Upper lobe of right lung (tissue), 1 donor: ENCODE results near the gene KCNC2. TPM values are rescaled to one million over a fixed set of nuclear protein-coding genes. Genes with fewer than 3 reads are reported as not detected.

Experiments
- ATAC-seq: fragments of 200-7000 bp; cut with Tn5 transposase; one replicate; pipeline ENCODE4 v1.9.1; 2020; ENCODE audit warnings: mild to moderate bottlenecking, moderate library complexity
- DNase-seq: peaks from one replicate; pipeline ENCODE4 v3.0.0-alpha.2; 2020
- H3K27ac ChIP-seq: fragments of 200-600 bp; one replicate; pipeline ENCODE4 v1.8.0; 2022
- H3K27me3 ChIP-seq: fragments of 200-600 bp; one replicate; pipeline ENCODE4 v1.8.0; 2022; ENCODE audit warnings: mild to moderate bottlenecking
- H3K36me3 ChIP-seq: fragments of 200-600 bp; one replicate; pipeline ENCODE4 v1.8.0; 2022
- H3K4me1 ChIP-seq: fragments of 200-600 bp; one replicate; pipeline ENCODE4 v1.8.0; 2022
- H3K4me3 ChIP-seq: fragments of 200-600 bp; one replicate; pipeline ENCODE4 v1.8.0; 2022; ENCODE audit warnings: mild to moderate bottlenecking
- H3K9me3 ChIP-seq: fragments of 200-600 bp; one replicate; pipeline ENCODE4 v1.8.0; 2022
- intact Hi-C: fragments of 100-400 bp; cut with DNase I; formaldehyde crosslinking; loops from one replicate; pipeline ENCODE4 v1.11.0; 2022
- total RNA-seq: library from RNA; stranded (reverse); fragmentation: NEBNext Ultra II Directional; extraction: Animal tissue kit (Norgen Biotek cat#: 25700); gene quantifications from one replicate; pipeline ENCODE4 v1.2.1, GENCODE V29; 2021
- TF ChIP-seq, protein P1 (sequence below): fragments of 200-600 bp; IDR thresholded peaks from one replicate; pipeline ENCODE4 v1.8.0; 2022; ENCODE audit warnings: antibody characterized with exemption
- donor health status: DM: no; HTN: yes; CAD: no; lungs with severe emphysema.

Gene KCNC2
- total RNA-seq, 1 donor from 2014 or later: not detected

DNA sequence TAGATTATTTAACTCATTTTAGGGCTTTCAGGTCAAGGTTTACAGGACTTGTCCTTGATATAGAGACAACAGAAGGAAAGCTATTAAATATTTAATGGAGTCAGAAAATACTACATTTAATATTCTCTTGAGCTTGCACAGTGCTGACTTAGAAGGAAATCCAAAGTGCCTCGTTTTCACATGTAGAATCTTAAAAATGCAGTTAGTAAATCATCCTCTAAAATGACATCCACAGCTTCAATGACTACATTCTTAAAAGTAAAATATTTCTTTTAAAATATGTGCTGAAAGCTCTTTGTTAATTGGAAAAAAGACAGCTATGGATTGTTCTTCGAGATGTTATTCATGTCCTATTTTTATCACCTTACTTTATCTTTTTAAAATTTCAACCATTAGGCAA is 146.9 kb downstream of the KCNC2 start:
- ATAC-seq (no peak), DNase-seq (no peak)
- intact Hi-C loops: no loop called here
- Histone ChIP-seq H3K4me1 (no peaks in the 10 kb centered on the region), H3K27ac (no peak overlapping the region), H3K36me3 (no peaks in the 10 kb centered on the region), H3K27me3 (no peaks in the 10 kb centered on the region), H3K9me3 (no peaks in the 10 kb centered on the region), H3K4me3 (no peak overlapping the region)
- TF ChIP-seq, protein P1, sequence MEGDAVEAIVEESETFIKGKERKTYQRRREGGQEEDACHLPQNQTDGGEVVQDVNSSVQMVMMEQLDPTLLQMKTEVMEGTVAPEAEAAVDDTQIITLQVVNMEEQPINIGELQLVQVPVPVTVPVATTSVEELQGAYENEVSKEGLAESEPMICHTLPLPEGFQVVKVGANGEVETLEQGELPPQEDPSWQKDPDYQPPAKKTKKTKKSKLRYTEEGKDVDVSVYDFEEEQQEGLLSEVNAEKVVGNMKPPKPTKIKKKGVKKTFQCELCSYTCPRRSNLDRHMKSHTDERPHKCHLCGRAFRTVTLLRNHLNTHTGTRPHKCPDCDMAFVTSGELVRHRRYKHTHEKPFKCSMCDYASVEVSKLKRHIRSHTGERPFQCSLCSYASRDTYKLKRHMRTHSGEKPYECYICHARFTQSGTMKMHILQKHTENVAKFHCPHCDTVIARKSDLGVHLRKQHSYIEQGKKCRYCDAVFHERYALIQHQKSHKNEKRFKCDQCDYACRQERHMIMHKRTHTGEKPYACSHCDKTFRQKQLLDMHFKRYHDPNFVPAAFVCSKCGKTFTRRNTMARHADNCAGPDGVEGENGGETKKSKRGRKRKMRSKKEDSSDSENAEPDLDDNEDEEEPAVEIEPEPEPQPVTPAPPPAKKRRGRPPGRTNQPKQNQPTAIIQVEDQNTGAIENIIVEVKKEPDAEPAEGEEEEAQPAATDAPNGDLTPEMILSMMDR: no peak

DNA sequence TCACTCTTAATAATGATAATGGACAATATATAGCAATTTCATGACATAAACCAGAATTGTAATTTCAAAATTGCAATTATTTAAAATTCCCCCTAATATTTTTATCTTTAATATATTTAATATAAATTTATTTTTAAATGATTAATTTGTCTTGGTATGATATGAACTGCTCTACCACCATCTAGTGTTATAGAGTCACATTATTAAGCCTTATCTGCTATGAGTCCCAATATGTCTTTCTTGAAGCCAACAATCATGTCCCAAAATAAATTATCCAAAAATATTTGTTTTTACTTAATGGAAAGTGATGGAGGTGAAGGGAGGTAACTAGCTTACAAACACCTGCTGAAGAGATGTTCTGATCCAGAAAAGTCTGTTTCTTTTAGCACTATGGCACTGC is 151.4 kb downstream of the KCNC2 start:
- intact Hi-C loops: no loop called here
- no peak overlapping the region for H3K27ac ChIP-seq
- H3K4me3 ChIP-seq: no peak overlapping the region
- no peak for DNase-seq
- no peaks in the 10 kb centered on the region for H3K4me1 ChIP-seq
- H3K36me3 ChIP-seq: no peaks in the 10 kb centered on the region
- H3K27me3 ChIP-seq: no peaks in the 10 kb centered on the region
- ATAC-seq: no peak
- H3K9me3 ChIP-seq: no peaks in the 10 kb centered on the region
- TF ChIP-seq, protein P1: no peak

DNA sequence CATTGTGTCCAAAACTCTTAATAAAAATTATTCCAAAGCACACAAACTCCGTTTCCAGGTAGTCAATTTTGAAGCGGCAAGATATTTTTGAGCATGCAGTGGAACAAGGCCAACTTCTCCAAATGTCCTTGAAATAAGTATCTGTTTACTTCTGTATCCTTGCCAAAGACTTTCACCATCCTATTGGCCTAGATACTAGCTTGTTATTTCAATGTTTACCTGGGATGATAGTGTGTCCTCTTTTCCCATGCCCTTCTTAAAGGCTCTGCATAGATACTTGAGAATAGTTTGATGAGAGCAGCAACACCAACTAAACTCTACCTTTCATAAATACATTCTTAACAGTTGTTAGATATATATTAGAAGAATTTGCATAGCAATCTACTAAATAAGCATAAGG is 160.9 kb downstream of the KCNC2 start:
- TF ChIP-seq, protein P1: no peak
- no peak for ATAC-seq
- Histone ChIP-seq H3K9me3 (no peaks in the 10 kb centered on the region), H3K4me1 (no peaks in the 10 kb centered on the region), H3K36me3 (no peaks in the 10 kb centered on the region), H3K4me3 (no peak overlapping the region), H3K27ac (no peak overlapping the region), H3K27me3 (no peaks in the 10 kb centered on the region)
- DNase-seq: no peak
- intact Hi-C loops: no loop called here

DNA sequence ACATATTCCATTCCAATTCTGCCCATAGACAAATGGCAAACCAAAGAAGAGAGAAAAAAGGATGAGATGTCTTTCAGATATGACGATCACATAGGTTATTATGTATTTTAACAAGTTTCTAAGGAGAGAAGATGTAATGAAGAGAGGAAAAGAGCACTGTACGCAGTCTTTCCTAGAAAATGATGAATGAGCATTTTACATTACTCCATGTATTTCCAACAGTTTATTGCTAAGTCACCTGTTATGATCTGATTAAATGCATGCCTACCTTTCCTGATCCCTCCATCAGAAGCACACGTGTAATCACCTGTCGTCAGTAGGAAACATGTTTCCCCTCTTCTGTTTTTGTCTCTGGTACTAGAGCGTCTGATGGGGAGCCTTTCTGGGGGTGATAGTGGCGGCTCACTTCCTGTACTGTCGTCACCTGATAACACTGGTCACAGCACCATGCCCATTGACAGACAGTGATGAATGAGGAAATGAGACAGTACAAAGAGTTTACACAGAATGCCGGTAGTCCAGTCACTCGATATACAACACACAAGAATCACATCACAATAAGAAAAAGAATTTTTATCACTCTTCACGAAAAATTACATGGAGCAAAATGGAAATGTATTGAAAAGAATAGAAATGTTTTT is 161.6 kb downstream of the KCNC2 start:
- no peak for DNase-seq
- no peak for ATAC-seq
- Histone ChIP-seq H3K27me3 (no peaks in the 10 kb centered on the region), H3K4me3 (no peak overlapping the region), H3K4me1 (no peaks in the 10 kb centered on the region), H3K36me3 (no peaks in the 10 kb centered on the region), H3K9me3 (no peaks in the 10 kb centered on the region), H3K27ac (no peak overlapping the region)
- intact Hi-C loops: no loop called here
- TF ChIP-seq, protein P1: no peak

DNA sequence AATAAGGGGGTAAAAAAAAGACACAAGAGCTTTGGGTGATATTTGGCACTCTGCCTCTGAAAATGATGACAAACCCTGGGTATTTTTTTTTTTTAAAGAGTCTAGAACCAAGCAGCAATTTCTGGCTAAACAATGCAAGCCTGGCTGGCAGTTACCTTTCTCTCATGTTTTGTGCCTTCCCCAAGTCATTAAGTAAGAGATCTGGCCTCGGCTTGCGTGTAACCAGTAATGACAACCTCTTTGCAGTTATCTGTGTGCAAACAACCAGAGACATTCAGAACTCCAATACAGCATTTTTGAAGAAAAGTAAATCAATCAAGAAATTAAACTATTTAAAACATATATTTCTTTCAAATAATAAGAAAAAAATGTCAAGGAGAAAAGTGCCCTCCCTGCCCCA is 167.5 kb downstream of the KCNC2 start:
- Histone ChIP-seq H3K36me3 (no peaks in the 10 kb centered on the region), H3K27ac (no peak overlapping the region), H3K4me1 (no peaks in the 10 kb centered on the region), H3K27me3 (no peaks in the 10 kb centered on the region), H3K9me3 (no peaks in the 10 kb centered on the region), H3K4me3 (no peak overlapping the region)
- TF ChIP-seq, protein P1: no peak
- intact Hi-C loops: no loop called here
- no peak for ATAC-seq
- DNase-seq: no peak

DNA sequence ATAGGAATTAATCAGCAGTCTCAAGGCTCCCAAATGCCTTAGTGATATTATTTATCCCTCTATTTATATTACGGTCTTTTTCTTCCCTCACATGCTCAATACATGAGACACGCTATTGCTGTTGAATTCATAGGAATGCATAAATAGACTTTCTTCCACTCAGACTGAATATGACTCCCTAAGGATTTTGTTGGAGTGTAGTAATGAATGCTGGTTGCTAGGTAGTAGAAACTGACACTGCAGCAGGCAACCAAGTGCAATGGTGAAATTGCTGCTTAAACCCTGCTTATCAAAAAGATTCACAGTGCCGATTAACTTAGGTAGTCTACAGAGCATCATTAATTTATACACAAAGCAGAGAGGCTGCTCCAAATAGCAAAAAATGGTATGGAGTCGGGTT is 168.2 kb downstream of the KCNC2 start:
- H3K4me3 ChIP-seq: no peak overlapping the region
- intact Hi-C loops: no loop called here
- TF ChIP-seq, protein P1: no peak
- no peak for ATAC-seq
- no peaks in the 10 kb centered on the region for H3K9me3 ChIP-seq
- no peaks in the 10 kb centered on the region for H3K27me3 ChIP-seq
- no peak overlapping the region for H3K27ac ChIP-seq
- no peaks in the 10 kb centered on the region for H3K36me3 ChIP-seq
- no peak for DNase-seq
- no peaks in the 10 kb centered on the region for H3K4me1 ChIP-seq
